Myocyte (in vitro differentiated cells): ENCODE results near the gene IL17F. TPM values are rescaled to one million over a fixed set of nuclear protein-coding genes. Genes with fewer than 3 reads are reported as not detected.
A peak's percentile ranks its signal among the peaks of the same experiment; 100 is the strongest.
"Not testable (repeated sequence)": the region's sequence is repeated elsewhere in the genome, so short reads cannot be mapped to it uniquely, and the experiment has no call there.

ENCODE experiments used
- DNase-seq: peaks from one replicate; pipeline ENCODE4 v3.0.0-alpha.2; 2012; ENCODE audit warnings: low read depth
- total RNA-seq: library from RNA; depleted of rRNA; stranded (reverse); fragments of >200 nt; gene quantifications from 2 replicates; pipeline ENCODE4 v1.2.3, GENCODE V29; 2014

The IL17F gene
- total RNA-seq, 1 donor from 2014 or later: not detected

- no peak for DNase-seq
Measured at GRCh38 chr6:52249078-52249477, 4.8 kb upstream of the IL17F start.

GRCh38 chr6:52245425-52245824, 1.1 kb upstream of the IL17F start:
- DNase-seq: no peak

GRCh38 chr6:52243282-52243893, 912 bp downstream of the IL17F start:
- no peak for DNase-seq

- no peak for DNase-seq
Measured at GRCh38 chr6:52241819-52242218, 2.5 kb downstream of the IL17F start.

- DNase-seq: peak; percentile 78
Measured at GRCh38 chr6:52233975-52234823, 10.1 kb downstream of the IL17F start.

- no peak for DNase-seq
Measured at GRCh38 chr6:52233005-52233404, 11.3 kb downstream of the IL17F start.

- DNase-seq: peak; percentile 67
Measured at GRCh38 chr6:52231406-52232127, 12.7 kb downstream of the IL17F start.

- DNase-seq: no peak
Measured at GRCh38 chr6:52230685-52231084, 13.6 kb downstream of the IL17F start.

- DNase-seq: peak; percentile 2
Measured at GRCh38 chr6:52227495-52227894, 16.8 kb downstream of the IL17F start.

- peak; percentile 34 for DNase-seq
Measured at GRCh38 chr6:52221302-52221701, 23.0 kb downstream of the IL17F start.

GRCh38 chr6:52217761-52218160, 26.5 kb downstream of the IL17F start:
- DNase-seq: no peak

GRCh38 chr6:52216932-52217575, 27.2 kb downstream of the IL17F start:
- DNase-seq: no peak

GRCh38 chr6:52215787-52216186, 28.5 kb downstream of the IL17F start:
- DNase-seq: no peak

GRCh38 chr6:52213127-52213526, 31.2 kb downstream of the IL17F start:
- no peak for DNase-seq

- DNase-seq: no peak
Measured at GRCh38 chr6:52210227-52210626, 34.1 kb downstream of the IL17F start.

GRCh38 chr6:52209770-52210169, 34.5 kb downstream of the IL17F start:
- DNase-seq: no peak

- DNase-seq: no peak
Measured at GRCh38 chr6:52208612-52209011, 35.7 kb downstream of the IL17F start.

- DNase-seq: no peak
Measured at GRCh38 chr6:52207066-52207465, 37.2 kb downstream of the IL17F start.

GRCh38 chr6:52201493-52201892, 42.8 kb downstream of the IL17F start:
- DNase-seq: no peak

- no peak for DNase-seq
Measured at GRCh38 chr6:52201046-52201445, 43.3 kb downstream of the IL17F start.

GRCh38 chr6:52200088-52200487, 44.2 kb downstream of the IL17F start:
- not testable (repeated sequence) for DNase-seq

GRCh38 chr6:52195886-52196285, 48.4 kb downstream of the IL17F start:
- DNase-seq: no peak
